H1 (cell line): ENCODE results near the gene DRC1. TPM values are rescaled to one million over a fixed set of nuclear protein-coding genes. Genes with fewer than 3 reads are reported as not detected.

Source experiments
- CTCF ChIA-PET: fragments of 300-600 bp; sonication (Branson Sonifier 250); formaldehyde crosslinking; loops from one replicate; lab custom pipeline; 2021; ENCODE audit not compliant: partially characterized antibody; lab: Charles Lee
- POLR2A ChIA-PET: fragments of 300-600 bp; sonication (Branson Sonifier 250); formaldehyde crosslinking; loops from one replicate; lab custom pipeline; 2021; ENCODE audit warnings: inconsistent platforms; ENCODE audit not compliant: partially characterized antibody; lab: Charles Lee
- DNase-seq, 2 experiments: peaks; one replicate each; pipeline versions ENCODE4 v3.0.0 to v3.0.0-alpha.2; 2010 to 2022; ENCODE audit warnings: low spot score in 2 of 2, low read depth in 1 of 2, mixed read lengths in 1 of 2
- FAIRE-seq: peaks from 2 replicates; lab custom pipeline; 2011; peaks lifted over from hg19 to GRCh38; lab: Jason Lieb, UNC
- H2AFZ ChIP-seq: 2 replicates; pipeline ENCODE4 v1.8.1; 2012; ENCODE audit warnings: low read length, inconsistent platforms
- H2AK5ac ChIP-seq: 2 replicates; pipeline ENCODE4 v1.6.1; 2013; ENCODE audit warnings: low read depth, low read length
- H2BK120ac ChIP-seq: replicated peaks from 2 replicates; pipeline ENCODE3; 2013; ENCODE audit warnings: low read depth, low read length, inconsistent platforms
- H2BK12ac ChIP-seq: 2 replicates; pipeline ENCODE4 v1.6.1; 2013; ENCODE audit warnings: low read depth, low read length
- H2BK15ac ChIP-seq: 2 replicates; pipeline ENCODE4 v1.6.1; 2013; ENCODE audit warnings: low read length
- H2BK20ac ChIP-seq: 2 replicates; pipeline ENCODE4 v1.6.1; 2013; ENCODE audit warnings: low read length
- H2BK5ac ChIP-seq: 2 replicates; pipeline ENCODE4 v1.6.1; 2013; ENCODE audit warnings: low read depth, low read length
- H3K14ac ChIP-seq: 2 replicates; pipeline ENCODE4 v1.6.1; 2013; ENCODE audit warnings: inconsistent platforms; ENCODE audit not compliant: insufficient read length
- H3K18ac ChIP-seq: 2 replicates; pipeline ENCODE4 v1.6.1; 2013; ENCODE audit warnings: low read length; ENCODE audit errors: extremely low read depth
- H3K23ac ChIP-seq: 2 replicates; pipeline ENCODE4 v1.6.1; 2013; ENCODE audit warnings: inconsistent platforms; ENCODE audit not compliant: insufficient read length
- H3K23me2 ChIP-seq: 2 replicates; pipeline ENCODE4 v1.6.1; 2013; ENCODE audit warnings: low read depth, low read length
- H3K27ac ChIP-seq: 2 replicates; pipeline ENCODE4 v1.6.1; 2011; ENCODE audit warnings: low read depth, low read length, inconsistent platforms
- H3K27me3 ChIP-seq, 4 experiments: replicated peaks in 1 of 4; 1 replicate in 1 of 4; 2 replicates in 3 of 4; pipeline versions ENCODE4 v1.6.1 to v1.8.1; 2011 to 2013; ENCODE audit warnings: low read length in 3 of 4, mild to moderate bottlenecking in 3 of 4, inconsistent platforms in 2 of 4, mixed read lengths in 2 of 4, moderate library complexity in 1 of 4; ENCODE audit not compliant: control insufficient read depth in 3 of 4, insufficient read depth in 3 of 4; ENCODE audit errors: extremely low read depth in 1 of 4
- H3K36me3 ChIP-seq, 4 experiments: 2 replicates each; pipeline versions ENCODE4 v1.6.1 to v1.8.1; 2011 to 2013; ENCODE audit warnings: mild to moderate bottlenecking in 4 of 4, low read length in 3 of 4, moderate library complexity in 2 of 4, control low read depth in 1 of 4, inconsistent platforms in 1 of 4; ENCODE audit not compliant: insufficient read depth in 4 of 4, control insufficient read depth in 2 of 4
- H3K4ac ChIP-seq: replicated peaks from 2 replicates; pipeline ENCODE3; 2013; ENCODE audit warnings: low read length, low read depth, mixed read lengths, inconsistent platforms; ENCODE audit not compliant: insufficient read length
- H3K4me1 ChIP-seq, 4 experiments: replicated peaks in 1 of 4; 1 replicate in 1 of 4; 2 replicates in 3 of 4; pipeline versions ENCODE4 v1.6.1 to v1.8.1; 2011 to 2013; ENCODE audit warnings: low read length in 3 of 4, inconsistent platforms in 2 of 4, mixed read lengths in 1 of 4; ENCODE audit not compliant: insufficient read depth in 4 of 4, control insufficient read depth in 3 of 4
- H3K4me2 ChIP-seq, 2 experiments: 2 replicates each; pipeline versions ENCODE4 v1.6.1 to v1.8.1; 2011 to 2013; ENCODE audit warnings: low read depth in 2 of 2, low read length in 2 of 2, control low read depth in 1 of 2, inconsistent platforms in 1 of 2, mild to moderate bottlenecking in 1 of 2; ENCODE audit not compliant: insufficient read depth in 1 of 2
- H3K4me3 ChIP-seq, 4 experiments: fragments of 200-600, 300-600 bp in 1 of 4; sonication (generic), shearing (Covaris generic), sonication (Bioruptor Twin) in 1 of 4; 2 replicates each; pipeline versions ENCODE4 v1.5.1 to v1.8.1; 2011 to 2016; ENCODE audit warnings: low read length in 4 of 4, low read depth in 3 of 4, control low read depth in 2 of 4, inconsistent platforms in 2 of 4, mild to moderate bottlenecking in 2 of 4, mixed read lengths in 1 of 4, moderate library complexity in 1 of 4; ENCODE audit not compliant: insufficient read depth in 2 of 4; ENCODE audit errors: extremely low read depth in 1 of 4
- H3K56ac ChIP-seq: replicated peaks from 2 replicates; pipeline ENCODE3; 2013; ENCODE audit warnings: low read depth, mild to moderate bottlenecking, mixed read lengths, low read length, inconsistent platforms; ENCODE audit not compliant: insufficient read length
- H3K79me1 ChIP-seq: 2 replicates; pipeline ENCODE4 v1.6.1; 2013; ENCODE audit warnings: low read depth, low read length, control low read depth
- H3K79me2 ChIP-seq, 2 experiments: 2 replicates each; pipeline versions ENCODE4 v1.6.1 to v1.8.1; 2012 to 2013; ENCODE audit warnings: low read length in 2 of 2, mild to moderate bottlenecking in 2 of 2, inconsistent platforms in 1 of 2; ENCODE audit not compliant: insufficient read depth in 2 of 2, control insufficient read depth in 1 of 2
- H3K9ac ChIP-seq, 4 experiments: replicated peaks in 1 of 4; 1 replicate in 1 of 4; 2 replicates in 3 of 4; pipeline versions ENCODE4 v1.6.1 to v1.8.1; 2011 to 2013; ENCODE audit warnings: low read depth in 3 of 4, low read length in 3 of 4, control low read depth in 2 of 4, mild to moderate bottlenecking in 2 of 4, moderate library complexity in 2 of 4, inconsistent platforms in 1 of 4; ENCODE audit errors: extremely low read depth in 1 of 4
- H3K9me3 ChIP-seq, 2 experiments: 2 replicates each; pipeline versions ENCODE4 v1.6.1 to v1.8.1; 2012 to 2013; ENCODE audit warnings: mild to moderate bottlenecking in 2 of 2, moderate library complexity in 2 of 2, control low read depth in 1 of 2, inconsistent platforms in 1 of 2, low read depth in 1 of 2, low read length in 1 of 2, mixed read lengths in 1 of 2; ENCODE audit not compliant: insufficient read depth in 2 of 2
- H4K20me1 ChIP-seq, 2 experiments: replicated peaks in 1 of 2; 2 replicates each; pipeline versions ENCODE3 to v1.8.1; 2011 to 2013; ENCODE audit warnings: inconsistent platforms in 2 of 2, low read length in 2 of 2, mild to moderate bottlenecking in 1 of 2; ENCODE audit not compliant: insufficient read depth in 2 of 2, control insufficient read depth in 1 of 2
- H4K5ac ChIP-seq: 2 replicates; pipeline ENCODE4 v1.6.1; 2013; ENCODE audit warnings: low read length, low read depth, mixed read lengths, inconsistent platforms; ENCODE audit not compliant: insufficient read length
- H4K8ac ChIP-seq: 2 replicates; pipeline ENCODE4 v1.8.0; 2013; ENCODE audit warnings: mild to moderate bottlenecking, moderate library complexity, low read length, inconsistent platforms; ENCODE audit not compliant: insufficient read depth; ENCODE audit errors: extremely low read depth
- H4K91ac ChIP-seq: replicated peaks from 2 replicates; pipeline ENCODE3; 2013; ENCODE audit warnings: low read length, mixed read lengths, inconsistent platforms; ENCODE audit not compliant: insufficient read length
- CTCF ChIP-seq, 3 experiments: IDR thresholded peaks; 1 replicate in 2 of 3; 2 replicates in 1 of 3; pipeline versions ENCODE4 v1.5.1 to v1.6.1; 2011; ENCODE audit warnings: low read length in 3 of 3, mild to moderate bottlenecking in 3 of 3, inconsistent platforms in 2 of 3, low read depth in 1 of 3, moderate library complexity in 1 of 3; ENCODE audit not compliant: insufficient read depth in 1 of 3; ENCODE audit errors: control extremely low read depth in 1 of 3
- EP300 ChIP-seq, 2 experiments: IDR thresholded peaks; 1 replicate in 1 of 2; 2 replicates in 1 of 2; pipeline ENCODE4 v1.6.1; 2011 to 2012; ENCODE audit warnings: low read depth in 2 of 2, low read length in 2 of 2, mild to moderate bottlenecking in 2 of 2, borderline replicate concordance in 1 of 2, inconsistent platforms in 1 of 2, moderate library complexity in 1 of 2
- HDAC6 ChIP-seq: IDR thresholded peaks from one replicate; pipeline ENCODE4 v1.7.1; 2012; ENCODE audit warnings: low read depth, mild to moderate bottlenecking, inconsistent platforms, low read length, moderate library complexity
- MAFK ChIP-seq: IDR thresholded peaks from 2 replicates; pipeline ENCODE4 v1.6.1; 2012; ENCODE audit warnings: low read depth, mild to moderate bottlenecking, improper control_type of control experiment, low read length
- NANOG ChIP-seq: IDR thresholded peaks from 2 replicates; pipeline ENCODE4 v1.6.1; 2011; ENCODE audit warnings: low read length, low read depth, mild to moderate bottlenecking, inconsistent platforms; ENCODE audit not compliant: insufficient read depth, poor library complexity, severe bottlenecking
- POU5F1 ChIP-seq: IDR thresholded peaks from 2 replicates; pipeline ENCODE4 v1.6.1; 2011; ENCODE audit warnings: low read depth, mild to moderate bottlenecking, low read length, moderate library complexity
- SIN3A ChIP-seq, 2 experiments: IDR thresholded peaks in 1 of 2; conservative IDR thresholded peaks in 1 of 2; 2 replicates each; pipeline ENCODE4 v1.6.1; 2011 to 2012; ENCODE audit warnings: low read length in 2 of 2, improper control_type of control experiment in 1 of 2, low read depth in 1 of 2, mild to moderate bottlenecking in 1 of 2
- TBP ChIP-seq: IDR thresholded peaks from 2 replicates; pipeline ENCODE4 v1.6.1; 2011; ENCODE audit warnings: low read depth, low read length, improper control_type of control experiment
- TCF12 ChIP-seq: IDR thresholded peaks from 2 replicates; pipeline ENCODE4 v1.6.1; 2011; ENCODE audit warnings: low read depth, mild to moderate bottlenecking, low read length
- WGBS, 2 experiments: shearing (Covaris generic) in 1 of 2; methylation state at CpG; one replicate each; pipeline versions ENCODE4 v1.1.6 to v1.1.7; 2013 to 2015; ENCODE audit warnings: low lambda C conversion rate in 2 of 2, mixed read lengths in 2 of 2, inconsistent platforms in 1 of 2, low coverage in 1 of 2, missing lambda C conversion rate in 1 of 2; ENCODE audit not compliant: insufficient replicate concordance in 2 of 2, insufficient coverage in 1 of 2, insufficient read length in 1 of 2; ENCODE audit errors: extremely low coverage in 1 of 2, missing lambda C conversion rate in 1 of 2; 5-methylcytosine and 5-hydroxymethylcytosine counted together
- polyA plus RNA-seq, 7 experiments: library from polyadenylated mRNA; depleted of rRNA in 3 of 7; stranded (reverse) in 5 of 7; unstranded in 2 of 7; fragments of >200 nt in 5 of 7; fragments of 200-250 nt in 2 of 7; gene quantifications; 1 replicate in 5 of 7; 2 replicates in 1 of 7; 4 replicates in 1 of 7; pipeline versions ENCODE4 v1.2.1 to v1.2.3, GENCODE V29; 2011 to 2013; ENCODE audit warnings: missing spikeins in 2 of 7, mixed read lengths in 2 of 7
- total RNA-seq: library from RNA; stranded (reverse); fragmentation: NEBNext Ultra II Directional; extraction: Animal tissue kit (Norgen Biotek cat#: 25700); gene quantifications from 2 replicates; pipeline ENCODE4 v1.2.1, GENCODE V29; 2021
- TF ChIP-seq, protein P1 (sequence below): IDR thresholded peaks from 2 replicates; pipeline ENCODE4 v1.6.1; 2012; ENCODE audit warnings: inconsistent platforms

DRC1 gene
- total and polyA plus RNA-seq, 2 of the 8 experiments (the other 6 are each of a cell fraction or from before 2014, with no cell fraction given): 0.08 TPM; not detected in 1

DNA sequence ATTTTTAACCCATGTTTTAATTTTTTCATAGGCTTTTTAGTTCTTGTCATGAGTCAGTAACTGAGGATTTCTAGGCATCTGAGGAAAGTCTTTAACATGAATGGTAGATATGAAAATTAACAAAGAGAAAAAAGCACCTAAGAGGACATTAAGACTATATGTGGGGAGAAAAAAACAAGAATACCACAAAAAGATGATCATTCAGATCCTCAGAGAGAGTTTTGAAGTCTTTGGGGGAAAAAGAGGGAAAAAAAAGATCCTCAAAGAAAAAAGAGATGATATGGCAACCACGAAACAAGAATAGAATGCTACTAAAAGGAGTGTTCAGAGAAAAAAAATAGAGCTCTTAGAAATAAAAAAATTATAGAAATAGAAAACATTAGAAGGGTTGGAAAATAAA is 8.1 kb downstream of the DRC1 start:
- H3K79me1 ChIP-seq: no peaks in the 10 kb centered on the region
- no peaks in the 10 kb centered on the region for H3K23me2 ChIP-seq
- H2BK15ac ChIP-seq: no peak overlapping the region
- DNase-seq: no peak
- no peak overlapping the region for H3K23ac ChIP-seq
- no peak overlapping the region for H3K4ac ChIP-seq
- H4K20me1 ChIP-seq: no peaks in the 10 kb centered on the region
- no peak overlapping the region for H3K14ac ChIP-seq
- H3K27me3 ChIP-seq: no peaks in the 10 kb centered on the region
- H2BK120ac ChIP-seq: no peak overlapping the region
- FAIRE-seq: no peak
- no peak overlapping the region for H3K4me2 ChIP-seq
- H3K27ac ChIP-seq: no peak overlapping the region
- H2AK5ac ChIP-seq: no peak overlapping the region
- H3K36me3 ChIP-seq: no peaks in the 10 kb centered on the region
- H4K8ac ChIP-seq: no peak overlapping the region
- ChIA-PET POLR2A (interaction anchor here (0.8 to 1.6 kb wide), 2 partner anchors 21 to 64 kb away, joined by 3 to 4 read pairs; partner anchors contain the start of gene SELENOI), CTCF (interaction anchor here (0.8 kb wide), 2 partner anchors 17 to 93 kb away, joined by 3 read pairs; no protein-coding TSS in a partner anchor)
- no peak overlapping the region for H2BK12ac ChIP-seq
- WGBS, 2 experiments: 100% methylated on average over 1 of the region's 1 CpG; no CpG with 5 or more reads in 1 of the 2 experiments
- no peak overlapping the region for H2BK20ac ChIP-seq
- no peak overlapping the region for H3K56ac ChIP-seq
- H3K9me3 ChIP-seq: no peaks in the 10 kb centered on the region
- H3K4me3 ChIP-seq: no peak overlapping the region
- H4K5ac ChIP-seq: no peak overlapping the region
- H2BK5ac ChIP-seq: no peak overlapping the region
- no peak overlapping the region for H4K91ac ChIP-seq
- H3K9ac ChIP-seq: no peak overlapping the region
- no peak overlapping the region for H2AFZ ChIP-seq
- no peak overlapping the region for H3K18ac ChIP-seq
- no peaks in the 10 kb centered on the region for H3K4me1 ChIP-seq
- H3K79me2 ChIP-seq: no peaks in the 10 kb centered on the region
- no peak for TF ChIP-seq CTCF (IDR thresholded peaks at IDR 0.05; ENCODE audit: control extremely low read depth in 1 of 3, insufficient read depth in 1 of 3, low read depth in 1 of 3, low read length in 3 of 3)
- TF ChIP-seq, protein P1, sequence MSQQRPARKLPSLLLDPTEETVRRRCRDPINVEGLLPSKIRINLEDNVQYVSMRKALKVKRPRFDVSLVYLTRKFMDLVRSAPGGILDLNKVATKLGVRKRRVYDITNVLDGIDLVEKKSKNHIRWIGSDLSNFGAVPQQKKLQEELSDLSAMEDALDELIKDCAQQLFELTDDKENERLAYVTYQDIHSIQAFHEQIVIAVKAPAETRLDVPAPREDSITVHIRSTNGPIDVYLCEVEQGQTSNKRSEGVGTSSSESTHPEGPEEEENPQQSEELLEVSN: no peak
- TF ChIP-seq TBP: no peak
- no peak for TF ChIP-seq MAFK
- TF ChIP-seq POU5F1: no peak
- no peak for TF ChIP-seq NANOG
- no peak for TF ChIP-seq SIN3A (conservative IDR thresholded peaks at IDR 0.05 in 1 of 2, IDR thresholded peaks at IDR 0.05 in 1 of 2; ENCODE audit: low read depth in 1 of 2, low read length in 2 of 2)
- no peak for TF ChIP-seq EP300 (IDR thresholded peaks at IDR 0.05; ENCODE audit: borderline replicate concordance in 1 of 2, low read depth in 2 of 2, low read length in 2 of 2)
- no peak for TF ChIP-seq TCF12
- TF ChIP-seq HDAC6: no peak
